Skeletal muscle cell (primary cell): ENCODE measurements around the gene AFDN.
A peak's percentile ranks its signal among the peaks of the same experiment; 100 is the strongest.

Experiments used
- DNase-seq: peaks from one replicate; pipeline ENCODE4 v3.0.0-alpha.2; 2010; ENCODE audit warnings: low read depth
- H3K4me3 ChIP-seq: 2 replicates; pipeline ENCODE4 v1.5.1; 2011; ENCODE audit warnings: low read depth, mild to moderate bottlenecking, control low read depth, low read length, moderate library complexity

AFDN gene

GRCh38 chr6:168002804-168003203 lies 176.1 kb downstream of the AFDN start:
- DNase-seq: no peak
- no peak overlapping the region for H3K4me3 ChIP-seq

- H3K4me3 ChIP-seq: no peak overlapping the region
- DNase-seq: no peak
Observed at GRCh38 chr6:168004023-168004422, 177.3 kb downstream of the AFDN start.

GRCh38 chr6:168004945-168005344 lies 178.2 kb downstream of the AFDN start:
- no peak overlapping the region for H3K4me3 ChIP-seq
- no peak for DNase-seq

- DNase-seq: no peak
- no peak overlapping the region for H3K4me3 ChIP-seq
Observed at GRCh38 chr6:168005796-168006195, 179.1 kb downstream of the AFDN start.

- H3K4me3 ChIP-seq: no peak overlapping the region
- peak; percentile 98 for DNase-seq
Observed at GRCh38 chr6:168007592-168008338, 181.1 kb downstream of the AFDN start.

GRCh38 chr6:168009331-168009730 lies 182.6 kb downstream of the AFDN start:
- no peak overlapping the region for H3K4me3 ChIP-seq
- DNase-seq: no peak

- no peak for DNase-seq
- no peak overlapping the region for H3K4me3 ChIP-seq
Observed at GRCh38 chr6:168011291-168011690, 184.6 kb downstream of the AFDN start.

- H3K4me3 ChIP-seq: no peak overlapping the region
- DNase-seq: no peak
Observed at GRCh38 chr6:168012431-168013249, 185.9 kb downstream of the AFDN start.

GRCh38 chr6:168013250-168013915 lies 186.7 kb downstream of the AFDN start:
- no peak overlapping the region for H3K4me3 ChIP-seq
- no peak for DNase-seq

- DNase-seq: no peak
- H3K4me3 ChIP-seq: no peak overlapping the region
Observed at GRCh38 chr6:168014428-168014827, 187.7 kb downstream of the AFDN start.

GRCh38 chr6:168015009-168015408 lies 188.3 kb downstream of the AFDN start:
- DNase-seq: no peak
- no peak overlapping the region for H3K4me3 ChIP-seq

- DNase-seq: peak; percentile 61
- no peak overlapping the region for H3K4me3 ChIP-seq
Observed at GRCh38 chr6:168015482-168016175, 188.9 kb downstream of the AFDN start.

GRCh38 chr6:168016176-168016620 lies 189.5 kb downstream of the AFDN start:
- DNase-seq: no peak
- no peak overlapping the region for H3K4me3 ChIP-seq

- no peak for DNase-seq
- no peak overlapping the region for H3K4me3 ChIP-seq
Observed at GRCh38 chr6:168016721-168017525, 190.2 kb downstream of the AFDN start.

- no peak for DNase-seq
- H3K4me3 ChIP-seq: no peak overlapping the region
Observed at GRCh38 chr6:168017629-168018028, 190.9 kb downstream of the AFDN start.

GRCh38 chr6:168018664-168019063 lies 192.0 kb downstream of the AFDN start:
- H3K4me3 ChIP-seq: no peak overlapping the region
- no peak for DNase-seq

GRCh38 chr6:168020242-168020641 lies 193.5 kb downstream of the AFDN start:
- H3K4me3 ChIP-seq: no peak overlapping the region
- DNase-seq: no peak

GRCh38 chr6:168021581-168021980 lies 194.9 kb downstream of the AFDN start:
- H3K4me3 ChIP-seq: no peak overlapping the region
- DNase-seq: no peak
